HCT116 (cell line): ENCODE data around the gene DNHD1. TPM values are rescaled to one million over a fixed set of nuclear protein-coding genes. Genes with fewer than 3 reads are reported as not detected.

Source experiments
- ATAC-seq: fragments of 200-7000 bp; cut with Tn5 transposase; 2 replicates; pipeline ENCODE4 v1.9.1; 2020; ENCODE audit warnings: mild to moderate bottlenecking, moderate library complexity
- BruUV-seq: library from RNA; stranded (reverse); fragments of 400-500 nt; replicated peaks from 2 replicates; lab custom pipeline; 2021; lab: Mats Ljungman, UMichigan
- CTCF ChIA-PET: fragments of 300-600 bp; sonication (Branson Sonifier 250); formaldehyde crosslinking; loops from one replicate; lab custom pipeline; 2021; ENCODE audit warnings: antibody characterized with exemption; lab: Charles Lee
- POLR2A ChIA-PET: fragments of 300-600, 350-600 bp; sonication (Branson Sonifier 250); formaldehyde crosslinking; loops from one replicate; lab custom pipeline; 2021; ENCODE audit warnings: antibody characterized with exemption; lab: Charles Lee
- RAD21 ChIA-PET, 2 experiments: fragments of 300-600 bp; sonication (Branson Sonifier 250); formaldehyde crosslinking; loops; one replicate each; lab custom pipeline; 2023; ENCODE audit warnings: low total read pairs in 2 of 2; ENCODE audit not compliant: uncharacterized antibody in 2 of 2, unreplicated experiment in 2 of 2, low non-redundant PET in 1 of 2; lab: Charles Lee
- DNase-seq: peaks from one replicate; pipeline ENCODE4 v3.0.0-alpha.2; 2010; ENCODE audit warnings: low read depth, low spot score
- H2AFZ ChIP-seq: fragments of 200-600 bp; shearing (Covaris generic), sonication (generic); 2 replicates; pipeline ENCODE4 v1.6.1; 2017; ENCODE audit warnings: low read depth, mixed run types, mixed read lengths, antibody characterized with exemption, low read length; ENCODE audit not compliant: poor library complexity, severe bottlenecking
- H3K27ac ChIP-seq: 2 replicates; pipeline ENCODE4 v1.5.1; 2012; ENCODE audit warnings: low read depth, low read length
- H3K27me3 ChIP-seq: fragments of 200-600 bp; sonication (generic); 2 replicates; pipeline ENCODE4 v1.6.1; 2016; ENCODE audit warnings: mixed run types, low read length, mixed read lengths; ENCODE audit not compliant: insufficient read depth
- H3K36me3 ChIP-seq, 2 experiments: fragments of 200-500 bp in 1 of 2; fragments of 200-600 bp in 1 of 2; sonication (Bioruptor generic) in 1 of 2; sonication (generic) in 1 of 2; 2 replicates each; pipeline versions ENCODE4 v1.5.1 to v1.6.1; 2014 to 2016; ENCODE audit warnings: low read length in 2 of 2, inconsistent platforms in 1 of 2, mixed read lengths in 1 of 2, mixed run types in 1 of 2; ENCODE audit not compliant: insufficient read depth in 2 of 2, control insufficient read depth in 1 of 2
- H3K4me1 ChIP-seq, 2 experiments: fragments of 200-600 bp in 1 of 2; sonication (generic) in 1 of 2; 2 replicates each; pipeline versions ENCODE4 v1.5.1 to v1.6.1; 2012 to 2017; ENCODE audit warnings: low read length in 2 of 2, inconsistent platforms in 1 of 2, mild to moderate bottlenecking in 1 of 2, mixed read lengths in 1 of 2, mixed run types in 1 of 2, moderate library complexity in 1 of 2; ENCODE audit not compliant: insufficient read depth in 2 of 2, control insufficient read depth in 1 of 2
- H3K4me2 ChIP-seq: fragments of 200-600 bp; sonication (generic); 2 replicates; pipeline ENCODE4 v1.6.1; 2017; ENCODE audit warnings: mixed run types, low read length, mixed read lengths
- H3K4me3 ChIP-seq, 2 experiments: fragments of 200-600 bp in 1 of 2; sonication (generic) in 1 of 2; replicated peaks in 1 of 2; 2 replicates each; pipeline ENCODE4 v1.5.1; 2011 to 2016; ENCODE audit warnings: low read length in 2 of 2, control low read depth in 1 of 2, low read depth in 1 of 2, mild to moderate bottlenecking in 1 of 2, mixed read lengths in 1 of 2, mixed run types in 1 of 2
- H3K79me2 ChIP-seq: fragments of 200-600 bp; sonication (generic); 2 replicates; pipeline ENCODE4 v1.6.1; 2017; ENCODE audit warnings: mild to moderate bottlenecking, mixed run types, low read length, moderate library complexity, mixed read lengths; ENCODE audit not compliant: insufficient read depth
- H3K9ac ChIP-seq: fragments of 200-600 bp; sonication (generic); 2 replicates; pipeline ENCODE4 v1.6.1; 2016; ENCODE audit warnings: low read length, mixed read lengths
- H3K9me2 ChIP-seq: fragments of 200-600 bp; sonication (generic), shearing (Covaris generic); 2 replicates; pipeline ENCODE4 v1.6.1; 2017; ENCODE audit warnings: mixed run types, mild to moderate bottlenecking, moderate library complexity; ENCODE audit not compliant: insufficient read depth
- H3K9me3 ChIP-seq, 2 experiments: fragments of 200-500 bp in 1 of 2; fragments of 200-600 bp in 1 of 2; sonication (Bioruptor generic) in 1 of 2; sonication (generic) in 1 of 2; 2 replicates each; pipeline ENCODE4 v1.6.1; 2014 to 2017; ENCODE audit warnings: low read length in 2 of 2, mixed read lengths in 2 of 2, inconsistent platforms in 1 of 2, low read depth in 1 of 2, mild to moderate bottlenecking in 1 of 2, mixed run types in 1 of 2, moderate library complexity in 1 of 2; ENCODE audit not compliant: control insufficient read depth in 1 of 2, insufficient read depth in 1 of 2
- H4K20me1 ChIP-seq: fragments of 200-600 bp; sonication (generic), shearing (Covaris generic); 2 replicates; pipeline ENCODE4 v1.6.1; 2017; ENCODE audit warnings: mixed run types, mild to moderate bottlenecking, moderate library complexity; ENCODE audit not compliant: insufficient read depth
- ATF3 ChIP-seq: IDR thresholded peaks from 2 replicates; pipeline ENCODE4 v1.6.1; 2012
- CBX3 ChIP-seq: IDR thresholded peaks from 2 replicates; pipeline ENCODE4 v1.6.1; 2012; ENCODE audit warnings: low read depth
- ELF1 ChIP-seq: IDR thresholded peaks from 2 replicates; pipeline ENCODE4 v1.6.1; 2012; ENCODE audit warnings: low read depth, borderline replicate concordance
- FOSL1 ChIP-seq: IDR thresholded peaks from 2 replicates; pipeline ENCODE4 v1.6.1; 2012; ENCODE audit warnings: low read depth
- POLR2AphosphoS5 ChIP-seq: IDR thresholded peaks from 2 replicates; pipeline ENCODE4 v1.6.1; 2011; ENCODE audit warnings: mild to moderate bottlenecking, low read depth, low read length, moderate library complexity
- RAD21 ChIP-seq: IDR thresholded peaks from 2 replicates; pipeline ENCODE4 v1.6.1; 2012; ENCODE audit warnings: low read depth, mild to moderate bottlenecking
- REST ChIP-seq: IDR thresholded peaks from 2 replicates; pipeline ENCODE4 v1.6.1; 2012; ENCODE audit warnings: low read depth
- TCF7L2 ChIP-seq: IDR thresholded peaks from 2 replicates; pipeline ENCODE4 v1.7.0; 2011; ENCODE audit warnings: borderline replicate concordance, inconsistent platforms; ENCODE audit not compliant: insufficient read depth, insufficient read length; ENCODE audit errors: extremely low read depth
- ZFX ChIP-seq: fragments of 450-650 bp; IDR thresholded peaks from 2 replicates; pipeline ENCODE4 v1.6.1; 2017
- intact Hi-C: fragments of 100-400 bp; cut with micrococcal nuclease; formaldehyde crosslinking; loops from 2 replicates; pipeline ENCODE4 v1.10.0; 2022
- total RNA-seq: library from RNA; stranded (reverse); gene quantifications from one replicate; pipeline ENCODE4 v1.2.1, GENCODE V29; 2021; ENCODE audit not compliant: unreplicated experiment
- TF ChIP-seq, protein P1 (sequence below): IDR thresholded peaks from 2 replicates; pipeline ENCODE4 v1.6.1; 2011; ENCODE audit warnings: mild to moderate bottlenecking, low read length, moderate library complexity; ENCODE audit not compliant: insufficient replicate concordance; ENCODE audit errors: extremely low read depth

Gene DNHD1
- total RNA-seq, 1 experiment from 2014 or later = 8.0 TPM

GRCh38 chr11:6604790-6605189 is 107.7 kb downstream of the DNHD1 start:
- CTCF ChIA-PET = interaction anchor here (0.9 to 1.4 kb wide), 3 partner anchors 74 to 226 kb away, joined by 3 to 4 read pairs (median 3); partner anchors contain the start of gene MRPL17
- POLR2A ChIA-PET = interaction anchor here (1.4 kb wide), 1 partner anchor 78 kb away, joined by 4 read pairs; the partner anchor contains the start of gene MRPL17
- Histone ChIP-seq H4K20me1 (no peaks in the 10 kb centered on the region), H3K9me3 (no peaks in the 10 kb centered on the region), H3K36me3 (peaks cover 19 to 45% of the 10 kb centered on the region in 2 experiments), H3K27ac (peak overlapping the region; percentile 66; the same call in 1 of the 2 replicates), H2AFZ (no peak overlapping the region), H3K9me2 (no peaks in the 10 kb centered on the region), H3K4me3 (peak overlapping the region; percentile 81 to 96), H3K27me3 (no peaks in the 10 kb centered on the region), H3K4me1 (peaks cover 18 to 45% of the 10 kb centered on the region in 2 experiments), H3K4me2 (peak overlapping the region; percentile 88), H3K79me2 (peaks cover 88% of the 10 kb centered on the region), H3K9ac (peak overlapping the region; percentile 90)
- intact Hi-C loops = loop anchor here (1.0 to 5.0 kb wide), 4 partner anchors 72 to 225 kb away; partner anchors contain the start of genes ARFIP2, MRPL17 and TIMM10B
- ATAC-seq (no peak), DNase-seq (no peak)
- no peak for TF ChIP-seq FOSL1
- no peak for TF ChIP-seq CBX3
- BruUV-seq = no TSS peak
- RAD21 ChIA-PET = no interaction called here

DNA sequence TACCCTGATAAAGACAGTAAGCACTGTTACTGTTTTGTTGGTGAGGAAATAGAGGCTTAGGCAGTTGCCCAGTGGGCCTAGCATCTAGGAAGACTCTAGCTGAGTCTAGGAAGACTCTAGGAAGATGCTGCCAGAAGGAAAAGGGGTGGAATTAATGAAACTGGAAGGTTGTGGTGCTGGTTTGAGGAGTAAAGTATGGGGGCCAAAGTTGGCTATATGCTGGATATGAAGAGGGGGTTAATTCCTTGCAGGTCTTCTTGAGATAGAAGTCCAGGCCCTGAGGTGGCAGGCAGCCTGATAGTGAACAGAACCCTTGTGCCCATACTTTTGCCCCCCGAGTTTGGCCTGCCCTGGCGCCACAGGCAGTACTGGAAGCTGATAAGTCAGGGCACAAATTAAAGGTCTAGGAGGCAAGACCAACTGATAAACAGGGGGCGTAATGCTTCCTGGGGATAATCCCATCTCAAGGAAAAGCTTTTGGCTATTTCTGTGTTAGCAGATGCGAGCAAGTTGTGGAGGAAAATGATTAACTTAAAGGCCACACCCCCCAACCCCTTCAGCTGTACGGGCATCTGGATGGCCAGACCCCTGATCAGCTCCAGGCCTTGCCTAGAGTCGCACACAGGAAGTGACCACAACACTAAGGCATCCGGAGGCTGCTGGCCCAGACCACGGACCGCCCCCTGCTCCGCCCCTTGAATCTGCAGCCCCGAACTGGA is 109.5 kb downstream of the DNHD1 start:
- ChIA-PET POLR2A (interaction anchor here (0.6 to 1.0 kb wide), 2 partner anchors 13 to 87 kb away, joined by 4 read pairs; partner anchors contain the start of gene TPP1), CTCF (interaction anchor here (1.2 kb wide), 1 partner anchor 76 kb away, joined by 3 read pairs; no protein-coding TSS in a partner anchor), RAD21 (no interaction called here)
- ATAC-seq (peak; percentile 73), DNase-seq (peak; percentile 65)
- peak overlapping the region; percentile 17 to 36 for H3K4me3 ChIP-seq
- peak overlapping the region; percentile 33 for H3K9ac ChIP-seq
- no peaks in the 10 kb centered on the region for H3K27me3 ChIP-seq
- H3K9me2 ChIP-seq = no peaks in the 10 kb centered on the region
- H3K9me3 ChIP-seq = no peaks in the 10 kb centered on the region
- peaks cover 25 to 58% of the 10 kb centered on the region in 2 experiments for H3K4me1 ChIP-seq
- no peak overlapping the region for H2AFZ ChIP-seq
- intact Hi-C loops = no loop called here
- H3K4me2 ChIP-seq = peak overlapping the region; percentile 69
- no peaks in the 10 kb centered on the region for H4K20me1 ChIP-seq
- peaks cover 84% of the 10 kb centered on the region for H3K79me2 ChIP-seq
- no TSS peak for BruUV-seq
- peaks cover 21 to 44% of the 10 kb centered on the region in 2 experiments for H3K36me3 ChIP-seq
- peak overlapping the region; percentile 78 for H3K27ac ChIP-seq
- TF ChIP-seq TCF7L2 (no peak), POLR2AphosphoS5 (peak; percentile 88), ELF1 (no peak), RAD21 (no peak), ATF3 (no peak), REST (no peak), ZFX (peak; percentile 27; the same call in 1 of the 2 replicates)
- TF ChIP-seq, protein P1, sequence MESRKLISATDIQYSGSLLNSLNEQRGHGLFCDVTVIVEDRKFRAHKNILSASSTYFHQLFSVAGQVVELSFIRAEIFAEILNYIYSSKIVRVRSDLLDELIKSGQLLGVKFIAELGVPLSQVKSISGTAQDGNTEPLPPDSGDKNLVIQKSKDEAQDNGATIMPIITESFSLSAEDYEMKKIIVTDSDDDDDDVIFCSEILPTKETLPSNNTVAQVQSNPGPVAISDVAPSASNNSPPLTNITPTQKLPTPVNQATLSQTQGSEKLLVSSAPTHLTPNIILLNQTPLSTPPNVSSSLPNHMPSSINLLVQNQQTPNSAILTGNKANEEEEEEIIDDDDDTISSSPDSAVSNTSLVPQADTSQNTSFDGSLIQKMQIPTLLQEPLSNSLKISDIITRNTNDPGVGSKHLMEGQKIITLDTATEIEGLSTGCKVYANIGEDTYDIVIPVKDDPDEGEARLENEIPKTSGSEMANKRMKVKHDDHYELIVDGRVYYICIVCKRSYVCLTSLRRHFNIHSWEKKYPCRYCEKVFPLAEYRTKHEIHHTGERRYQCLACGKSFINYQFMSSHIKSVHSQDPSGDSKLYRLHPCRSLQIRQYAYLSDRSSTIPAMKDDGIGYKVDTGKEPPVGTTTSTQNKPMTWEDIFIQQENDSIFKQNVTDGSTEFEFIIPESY = no peak
